OCI-LY7 (cell line): ENCODE measurements around the gene WASF2. TPM values are rescaled to one million over a fixed set of nuclear protein-coding genes. Genes with fewer than 3 reads are reported as not detected.
A peak's percentile ranks its signal among the peaks of the same experiment; 100 is the strongest.
"Not testable (repeated sequence)": the region's sequence is repeated elsewhere in the genome, so short reads cannot be mapped to it uniquely, and the experiment has no call there.

ENCODE experiments used
- BruUV-seq: library from RNA; stranded (reverse); fragments of 400-500 nt; replicated peaks from 2 replicates; lab custom pipeline; 2021; lab: Mats Ljungman, UMichigan
- CTCF ChIA-PET: fragments of 300-600 bp; sonication (Branson Sonifier 250); formaldehyde crosslinking; loops from one replicate; lab custom pipeline; 2022; ENCODE audit warnings: antibody characterized with exemption; ENCODE audit not compliant: unreplicated experiment; lab: Charles Lee
- POLR2A ChIA-PET: fragments of 300-600 bp; sonication (Branson Sonifier 250); formaldehyde crosslinking; loops from one replicate; lab custom pipeline; 2022; ENCODE audit warnings: antibody characterized with exemption; lab: Charles Lee
- DNase-seq: peaks from one replicate; pipeline ENCODE4 v3.0.0-alpha.2; 2015; ENCODE audit warnings: low spot score
- H2AFZ ChIP-seq: fragments of 200-600 bp; sonication (generic), shearing (Covaris generic); 2 replicates; pipeline ENCODE4 v1.6.1; 2014; ENCODE audit warnings: mild to moderate bottlenecking, antibody characterized with exemption, low read length, moderate library complexity
- H3K27ac ChIP-seq: fragments of 200-600 bp; sonication (generic); 2 replicates; pipeline ENCODE4 v1.5.1; 2014; ENCODE audit warnings: mixed run types, low read depth, mild to moderate bottlenecking, moderate library complexity, low read length, inconsistent platforms; ENCODE audit not compliant: poor library complexity, severe bottlenecking
- H3K36me3 ChIP-seq: fragments of 200-600 bp; sonication (generic); 2 replicates; pipeline ENCODE4 v1.6.1; 2014; ENCODE audit warnings: mild to moderate bottlenecking, antibody characterized with exemption, low read length, moderate library complexity, mixed read lengths; ENCODE audit not compliant: insufficient read depth
- H3K4me1 ChIP-seq: fragments of 200-600 bp; sonication (generic); 2 replicates; pipeline ENCODE4 v1.5.1; 2014; ENCODE audit warnings: mild to moderate bottlenecking, low read length; ENCODE audit not compliant: insufficient read depth, poor library complexity, severe bottlenecking
- H3K4me2 ChIP-seq: fragments of 200-600 bp; sonication (generic); 2 replicates; pipeline ENCODE4 v1.6.1; 2014; ENCODE audit warnings: mild to moderate bottlenecking, low read length
- H3K4me3 ChIP-seq: fragments of 200-600 bp; sonication (generic); 2 replicates; pipeline ENCODE4 v1.5.1; 2014; ENCODE audit warnings: mild to moderate bottlenecking, low read depth, low read length; ENCODE audit not compliant: poor library complexity, severe bottlenecking
- H3K79me2 ChIP-seq: fragments of 200-600 bp; sonication (generic); 2 replicates; pipeline ENCODE4 v1.6.1; 2016; ENCODE audit warnings: low read depth, mild to moderate bottlenecking, low read length, moderate library complexity, mixed read lengths; ENCODE audit not compliant: insufficient read depth
- H3K9me2 ChIP-seq: fragments of 200-600 bp; sonication (generic); 2 replicates; pipeline ENCODE4 v1.6.1; 2016; ENCODE audit warnings: mild to moderate bottlenecking, low read length, mixed read lengths; ENCODE audit not compliant: insufficient read depth
- H3K9me3 ChIP-seq: fragments of 200-600 bp; sonication (generic); 2 replicates; pipeline ENCODE4 v1.6.1; 2014; ENCODE audit warnings: mild to moderate bottlenecking, mixed run types, low read length, mixed read lengths
- H4K20me1 ChIP-seq: fragments of 200-600 bp; sonication (generic); 2 replicates; pipeline ENCODE4 v1.6.1; 2014; ENCODE audit warnings: mild to moderate bottlenecking, antibody characterized with exemption, low read length, moderate library complexity, mixed read lengths; ENCODE audit not compliant: insufficient read depth
- CTCF ChIP-seq: fragments of 200-600 bp; sonication (generic); conservative IDR thresholded peaks from 2 replicates; pipeline ENCODE4 v1.5.1; 2014; ENCODE audit warnings: mild to moderate bottlenecking, antibody characterized with exemption, low read length, moderate library complexity, mixed read lengths
- EZH2phosphoT487 ChIP-seq: fragments of 200-600 bp; sonication (generic); IDR thresholded peaks from 2 replicates; pipeline ENCODE4 v1.6.1; 2018; ENCODE audit warnings: low read depth, borderline replicate concordance, mild to moderate bottlenecking, mixed run types, antibody characterized with exemption, low read length, moderate library complexity, mixed read lengths
- intact Hi-C: fragments of 100-400 bp; cut with micrococcal nuclease; formaldehyde crosslinking; loops from one replicate; pipeline ENCODE4 v1.10.0; 2022; ENCODE audit not compliant: unreplicated experiment
- total RNA-seq, 2 experiments: library from RNA; depleted of rRNA in 1 of 2; stranded (reverse); fragments of >200 nt in 1 of 2; shearing (Covaris generic) in 1 of 2; gene quantifications; 2 replicates each; pipeline ENCODE4 v1.2.3, GENCODE V29; 2014 to 2022

Gene WASF2
- total RNA-seq, 2 experiments from 2014 or later = 26.9 to 106 TPM

GRCh38 chr1:27433706-27434105, 56.3 kb downstream of the WASF2 start:
- DNase-seq = no peak
- H3K27ac ChIP-seq = peak overlapping the region; percentile 4
- ChIA-PET POLR2A (interaction anchor here (0.6 kb wide), 1 partner anchor 393 kb away, joined by 4 read pairs; no protein-coding TSS in a partner anchor), CTCF (no interaction called here)
- peak overlapping the region; percentile 6; the same call in 1 of the 2 replicates for H3K4me2 ChIP-seq
- no peak overlapping the region for H2AFZ ChIP-seq
- H3K79me2 ChIP-seq = peaks cover 99% of the 10 kb centered on the region
- intact Hi-C loops = no loop called here
- no peaks in the 10 kb centered on the region for H3K9me2 ChIP-seq
- H4K20me1 ChIP-seq = 0 out of 2 replicates have a peak, but pooled peaks cover 7% of the 10 kb centered on the region
- H3K36me3 ChIP-seq = peaks cover 5% of the 10 kb centered on the region; the same call in 1 of the 2 replicates
- no peak overlapping the region for H3K4me3 ChIP-seq
- H3K9me3 ChIP-seq = no peaks in the 10 kb centered on the region
- no peak for TF ChIP-seq EZH2phosphoT487
- TF ChIP-seq CTCF = no peak
- peaks cover 100% of the 10 kb centered on the region for H3K4me1 ChIP-seq
- BruUV-seq = no TSS peak

- Histone ChIP-seq H3K36me3 (peaks cover 15% of the 10 kb centered on the region), H3K79me2 (peaks cover 90% of the 10 kb centered on the region), H3K4me1 (peaks cover 100% of the 10 kb centered on the region)
- DNase-seq, POLR2A ChIA-PET, CTCF ChIA-PET, H3K9me2 ChIP-seq, H3K27ac ChIP-seq, H3K4me3 ChIP-seq, H3K9me3 ChIP-seq, H2AFZ ChIP-seq, intact Hi-C loops, H3K4me2 ChIP-seq, H4K20me1 ChIP-seq, BruUV-seq: not testable (repeated sequence)
Measured at GRCh38 chr1:27432725-27433124, 57.2 kb downstream of the WASF2 start.

GRCh38 chr1:27431601-27431940, 58.4 kb downstream of the WASF2 start:
- Histone ChIP-seq H3K4me2 (peak overlapping the region; percentile 73), H4K20me1 (0 out of 2 replicates have a peak, but pooled peaks cover 12% of the 10 kb centered on the region), H3K27ac (peak overlapping the region; percentile 74), H3K4me3 (peak overlapping the region; percentile 47), H3K79me2 (peaks cover 83% of the 10 kb centered on the region), H3K9me3 (no peaks in the 10 kb centered on the region), H3K4me1 (peaks cover 100% of the 10 kb centered on the region), H3K9me2 (no peaks in the 10 kb centered on the region), H2AFZ (no peak overlapping the region), H3K36me3 (peaks cover 25% of the 10 kb centered on the region)
- DNase-seq = no peak
- BruUV-seq = no TSS peak
- TF ChIP-seq EZH2phosphoT487 (no peak), CTCF (no peak)
- intact Hi-C loops = no loop called here
- POLR2A ChIA-PET = interaction anchor here (0.9 to 1.4 kb wide), 3 partner anchors 49 to 68 kb away, joined by 3 to 5 read pairs (median 4); no protein-coding TSS in a partner anchor
- CTCF ChIA-PET = no interaction called here
